IMR-90 (cell line): ENCODE measurements around the gene MAVS. TPM values are rescaled to one million over a fixed set of nuclear protein-coding genes. Genes with fewer than 3 reads are reported as not detected.

Experiments used
- ATAC-seq: fragments of 200-7000 bp; cut with Tn5 transposase; 2 replicates; pipeline ENCODE4 v1.9.1; 2020; ENCODE audit warnings: low read depth, mild to moderate bottlenecking, moderate library complexity
- BruUV-seq: library from RNA; stranded (reverse); fragments of 400-500 nt; replicated peaks from 2 replicates; lab custom pipeline; 2021; lab: Mats Ljungman, UMichigan
- CTCF ChIA-PET: fragments of 300-600 bp; formaldehyde crosslinking; extraction: SDS; loops from one replicate; lab custom pipeline; 2021; ENCODE audit warnings: antibody characterized with exemption; lab: Yijun Ruan, JAX
- POLR2A ChIA-PET: fragments of 300-600 bp; sonication (Branson Sonifier 250); formaldehyde crosslinking; loops from one replicate; lab custom pipeline; 2022; ENCODE audit warnings: antibody characterized with exemption; ENCODE audit not compliant: unreplicated experiment; lab: Charles Lee
- DNase-seq: peaks from one replicate; pipeline ENCODE4 v3.0.0; 2013
- H2AFZ ChIP-seq: replicated peaks from 2 replicates; pipeline ENCODE3; 2013; ENCODE audit warnings: low read length, mild to moderate bottlenecking; ENCODE audit not compliant: poor library complexity
- H2AK5ac ChIP-seq: 2 replicates; pipeline ENCODE4 v1.6.1; 2013; ENCODE audit warnings: low read depth, low read length, inconsistent platforms
- H2AK9ac ChIP-seq: replicated peaks from 2 replicates; pipeline ENCODE3; 2013; ENCODE audit warnings: mild to moderate bottlenecking, low read depth, low read length, moderate library complexity; ENCODE audit not compliant: poor library complexity
- H2BK120ac ChIP-seq: 2 replicates; pipeline ENCODE4 v1.6.1; 2013; ENCODE audit warnings: low read depth, low read length, inconsistent platforms
- H2BK15ac ChIP-seq: 3 replicates; pipeline ENCODE4 v1.6.1; 2013; ENCODE audit warnings: low read depth, low read length, inconsistent platforms
- H2BK20ac ChIP-seq: 2 replicates; pipeline ENCODE4 v1.6.1; 2013; ENCODE audit warnings: low read depth, mild to moderate bottlenecking, inconsistent platforms, low read length, moderate library complexity
- H2BK5ac ChIP-seq: 2 replicates; pipeline ENCODE4 v1.6.1; 2013; ENCODE audit warnings: mild to moderate bottlenecking, low read depth, low read length, inconsistent platforms; ENCODE audit not compliant: poor library complexity, severe bottlenecking
- H3K14ac ChIP-seq: replicated peaks from 2 replicates; pipeline ENCODE4 v1.6.1; 2013; ENCODE audit warnings: low read depth, low read length, inconsistent platforms
- H3K18ac ChIP-seq: 2 replicates; pipeline ENCODE4 v1.6.1; 2013; ENCODE audit warnings: low read depth, low read length, control low read depth
- H3K23ac ChIP-seq: 2 replicates; pipeline ENCODE4 v1.6.1; 2013; ENCODE audit warnings: low read depth, low read length, inconsistent platforms
- H3K27ac ChIP-seq: 2 replicates; pipeline ENCODE4 v1.5.1; 2013; ENCODE audit warnings: mild to moderate bottlenecking, control low read depth, low read length; ENCODE audit not compliant: insufficient read depth
- H3K27me3 ChIP-seq: 2 replicates; pipeline ENCODE4 v1.6.1; 2013; ENCODE audit warnings: low read length; ENCODE audit not compliant: control insufficient read depth, insufficient read depth
- H3K36me3 ChIP-seq: 2 replicates; pipeline ENCODE4 v1.6.1; 2013; ENCODE audit warnings: low read length, mixed read lengths; ENCODE audit not compliant: control insufficient read depth, insufficient read depth
- H3K4ac ChIP-seq: 2 replicates; pipeline ENCODE4 v1.6.1; 2013; ENCODE audit warnings: low read depth, low read length, inconsistent platforms
- H3K4me1 ChIP-seq: 2 replicates; pipeline ENCODE4 v1.6.1; 2013; ENCODE audit warnings: low read length, mixed read lengths; ENCODE audit not compliant: control insufficient read depth, insufficient read depth
- H3K4me2 ChIP-seq: 2 replicates; pipeline ENCODE4 v1.6.1; 2013; ENCODE audit warnings: low read depth, mild to moderate bottlenecking, control low read depth, low read length, moderate library complexity
- H3K4me3 ChIP-seq: 2 replicates; pipeline ENCODE4 v1.5.1; 2013; ENCODE audit warnings: low read depth, mild to moderate bottlenecking, control low read depth, low read length, moderate library complexity; ENCODE audit not compliant: insufficient read depth
- H3K56ac ChIP-seq: 2 replicates; pipeline ENCODE4 v1.6.1; 2013; ENCODE audit warnings: low read length, inconsistent platforms; ENCODE audit not compliant: insufficient read depth; ENCODE audit errors: extremely low read depth
- H3K79me1 ChIP-seq, 2 experiments: 2 replicates each; pipeline ENCODE4 v1.6.1; 2013; ENCODE audit warnings: low read length in 2 of 2, inconsistent platforms in 1 of 2, low read depth in 1 of 2
- H3K9ac ChIP-seq: 2 replicates; pipeline ENCODE4 v1.6.1; 2013; ENCODE audit warnings: low read depth, low read length, control low read depth
- H3K9me1 ChIP-seq: 2 replicates; pipeline ENCODE4 v1.6.1; 2013; ENCODE audit warnings: low read length, inconsistent platforms; ENCODE audit not compliant: insufficient read depth
- H3K9me3 ChIP-seq: 2 replicates; pipeline ENCODE4 v1.6.1; 2013; ENCODE audit warnings: low read length; ENCODE audit not compliant: control insufficient read depth, insufficient read depth
- H4K20me1 ChIP-seq: 2 replicates; pipeline ENCODE4 v1.6.1; 2013; ENCODE audit warnings: low read length, inconsistent platforms; ENCODE audit not compliant: insufficient read depth
- H4K5ac ChIP-seq: 2 replicates; pipeline ENCODE4 v1.6.1; 2013; ENCODE audit warnings: mild to moderate bottlenecking, low read depth, low read length, control low read depth
- H4K8ac ChIP-seq, 2 experiments: 2 replicates each; pipeline ENCODE4 v1.6.1; 2013; ENCODE audit warnings: low read depth in 2 of 2, low read length in 2 of 2, control low read depth in 1 of 2, inconsistent platforms in 1 of 2
- H4K91ac ChIP-seq: 2 replicates; pipeline ENCODE4 v1.6.1; 2013; ENCODE audit warnings: low read depth, low read length, inconsistent platforms; ENCODE audit not compliant: insufficient read depth
- CEBPB ChIP-seq: IDR thresholded peaks from 2 replicates; pipeline ENCODE4 v1.6.1; 2012; ENCODE audit warnings: low read depth, low read length, improper control_type of control experiment
- MXI1 ChIP-seq: IDR thresholded peaks from 2 replicates; pipeline ENCODE4 v1.6.1; 2012; ENCODE audit warnings: low read depth, mild to moderate bottlenecking, low read length, moderate library complexity, borderline replicate concordance
- POLR2A ChIP-seq: IDR thresholded peaks from 2 replicates; pipeline ENCODE4 v1.6.1; 2012; ENCODE audit warnings: mild to moderate bottlenecking, low read depth, low read length
- RAD21 ChIP-seq: IDR thresholded peaks from 2 replicates; pipeline ENCODE4 v1.6.1; 2012; ENCODE audit warnings: low read length, improper control_type of control experiment
- WGBS, 2 experiments: methylation state at CpG; one replicate each; pipeline versions ENCODE4 v1.1.5 to v1.1.7; 2013; ENCODE audit warnings: missing lambda C conversion rate in 2 of 2; ENCODE audit not compliant: insufficient read length in 1 of 2; ENCODE audit errors: extremely low coverage in 2 of 2; 5-methylcytosine and 5-hydroxymethylcytosine counted together
- dilution Hi-C: fragments of 300-500 bp; cut with HindIII; formaldehyde crosslinking; loops from one replicate; pipeline ENCODE4 v1.14.3; 2018; ENCODE audit warnings: low sequenced_read_pairs; ENCODE audit not compliant: unreplicated experiment
- in situ Hi-C: fragments of 300-500 bp; cut with MboI; formaldehyde crosslinking; loops from 3 replicates; pipeline ENCODE4 v1.14.3; 2019; ENCODE audit warnings: low sequenced_read_pairs, inconsistent platforms, mixed read lengths
- intact Hi-C: fragments of 100-400 bp; cut with micrococcal nuclease; formaldehyde crosslinking; loops from 2 replicates; pipeline ENCODE4 v1.10.0; 2022
- polyA plus RNA-seq, 3 experiments: library from polyadenylated mRNA; depleted of rRNA; stranded (reverse); fragments of >200 nt; gene quantifications; 2 replicates each; pipeline ENCODE4 v1.2.3, GENCODE V29; 2012; ENCODE audit warnings: low replicate concordance in 1 of 3
- total RNA-seq: library from RNA; depleted of rRNA; stranded (reverse); fragments of >200 nt; gene quantifications from 2 replicates; pipeline ENCODE4 v1.2.3, GENCODE V29; 2012

The MAVS gene
- total and polyA plus RNA-seq, 2 of the 4 experiments (the other 2 are of a cell fraction): 10.4 to 15.6 TPM

GRCh38 chr20:3804254-3804751 is 42.3 kb upstream of the MAVS start:
- Histone ChIP-seq H4K8ac (no peak overlapping the region), H4K91ac (peak overlapping the region; percentile 51; the same call in 1 of the 2 replicates), H3K4me2 (no peak overlapping the region), H2BK15ac (0 out of 3 replicates have a peak overlapping the region, but pooled peaks have one; percentile 51), H3K56ac (no peak overlapping the region), H3K14ac (no peak overlapping the region), H4K5ac (no peak overlapping the region), H3K23ac (no peak overlapping the region), H3K18ac (no peak overlapping the region), H3K27me3 (no peaks in the 10 kb centered on the region), H3K4me1 (peaks cover 31% of the 10 kb centered on the region), H3K27ac (peak overlapping the region; percentile 18; the same call in 1 of the 2 replicates), H2BK120ac (peak overlapping the region; percentile 51), H2AK9ac (peak overlapping the region; percentile 86), H2BK5ac (peak overlapping the region; percentile 29), H2AK5ac (peak overlapping the region; percentile 4; the same call in 1 of the 2 replicates), H3K4ac (peak overlapping the region; percentile 56; the same call in 1 of the 2 replicates), H2BK20ac (peak overlapping the region; percentile 52; the same call in 1 of the 2 replicates), H4K20me1 (no peaks in the 10 kb centered on the region), H3K9me3 (no peaks in the 10 kb centered on the region), H2AFZ (no peak overlapping the region), H3K9ac (no peak overlapping the region), H3K36me3 (peaks cover 64% of the 10 kb centered on the region), H3K79me1 (peaks cover 19 to 86% of the 10 kb centered on the region in 2 experiments), H3K4me3 (no peak overlapping the region), H3K9me1 (peaks cover 32% of the 10 kb centered on the region)
- intact Hi-C loops (no loop called here), dilution Hi-C loops (no loop called here), in situ Hi-C loops (no loop called here)
- peak; percentile 50 for TF ChIP-seq CEBPB
- TF ChIP-seq RAD21: no peak
- TF ChIP-seq MXI1: no peak
- TF ChIP-seq POLR2A: no peak
- ChIA-PET POLR2A (no interaction called here), CTCF (interaction anchor here (1.3 kb wide), 1 partner anchor 14 kb away, joined by 4 read pairs; no protein-coding TSS in a partner anchor)
- ATAC-seq (no peak), DNase-seq (no peak)
- no TSS peak for BruUV-seq
- 100% methylated on average over 3 of the region's 11 CpGs; no CpG with 5 or more reads in 1 of the 2 experiments for WGBS, 2 experiments
